Upper lobe of left lung (tissue), 4 donors: ENCODE results near the gene FCHO2.
"Not testable (repeated sequence)": the region's sequence is repeated elsewhere in the genome, so short reads cannot be mapped to it uniquely, and the experiment has no call there.

Experiments used
- CTCF ChIP-seq, 6 experiments: fragments of 450-650 bp in 4 of 6; fragments of 200-600 bp in 2 of 6; sonication (generic) in 2 of 6; IDR thresholded peaks; one replicate each; pipeline ENCODE4 v1.5.1; 2016 to 2019; ENCODE audit warnings: antibody characterized with exemption in 6 of 6
- EP300 ChIP-seq, 4 donors: sonication (generic); formaldehyde crosslinking; IDR thresholded peaks; one replicate each; pipeline ENCODE4 v1.5.1; 2017; ENCODE audit warnings: antibody characterized with exemption in 4 of 4, control low read depth in 2 of 4
- POLR2AphosphoS5 ChIP-seq, 2 donors: sonication (generic); formaldehyde crosslinking; IDR thresholded peaks; one replicate each; pipeline ENCODE4 v1.5.1; 2017; ENCODE audit warnings: antibody characterized with exemption in 2 of 2

GRCh38 chr5:72976810-72977209, 21.0 kb downstream of the FCHO2 start:
- TF ChIP-seq EP300, CTCF, POLR2AphosphoS5 (IDR thresholded peaks at IDR 0.05): not testable (repeated sequence)
